Astrocyte of the spinal cord (primary cell): Measurements from ENCODE around the gene MNAT1.

ENCODE experiments used
- DNase-seq: peaks from one replicate; pipeline ENCODE4 v3.0.0; 2011; ENCODE audit warnings: low read depth, low spot score
- H3K4me3 ChIP-seq: 2 replicates; pipeline ENCODE4 v1.5.1; 2011; ENCODE audit warnings: low read depth, mild to moderate bottlenecking, low read length, moderate library complexity
- CTCF ChIP-seq: IDR thresholded peaks from 2 replicates; pipeline ENCODE4 v1.5.1; 2012; ENCODE audit warnings: low read depth, mild to moderate bottlenecking, low read length, inconsistent platforms
- in situ Hi-C: cut with HindIII; loops from 2 replicates; pipeline ENCODE4 v1.10.0; 2017; ENCODE audit warnings: low sequenced_read_pairs

Gene MNAT1

GRCh38 chr14:60815371-60815770 lies 80.8 kb downstream of the MNAT1 start:
- TF ChIP-seq CTCF: no peak
- no peak for DNase-seq
- in situ Hi-C loops: no loop called here
- no peak overlapping the region for H3K4me3 ChIP-seq

GRCh38 chr14:60817113-60817512 lies 82.6 kb downstream of the MNAT1 start:
- in situ Hi-C loops: no loop called here
- no peak for DNase-seq
- H3K4me3 ChIP-seq: no peak overlapping the region
- TF ChIP-seq CTCF: no peak

DNA sequence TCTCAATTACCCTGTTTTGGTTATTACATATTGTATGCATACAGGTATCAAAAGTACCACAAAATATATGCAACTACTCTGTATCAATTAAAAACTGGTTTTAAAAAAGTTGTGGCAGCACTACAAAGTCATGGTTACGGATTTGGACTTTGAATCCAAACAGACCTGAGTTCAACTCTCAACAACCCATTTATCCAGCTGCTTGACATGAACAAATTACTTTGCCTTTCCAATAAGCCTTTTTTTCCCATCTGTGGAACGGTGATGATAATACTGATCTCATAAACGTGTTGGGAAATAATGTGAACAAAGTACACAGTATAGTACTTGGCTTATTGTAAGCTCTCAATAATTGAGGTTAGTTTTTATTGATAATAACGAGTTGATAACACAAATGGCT lies 85.0 kb downstream of the MNAT1 start:
- TF ChIP-seq CTCF: no peak
- DNase-seq: no peak
- in situ Hi-C loops: no loop called here
- H3K4me3 ChIP-seq: no peak overlapping the region

- in situ Hi-C loops: no loop called here
Observed at GRCh38 chr14:60838601-60839000, 104.0 kb downstream of the MNAT1 start.

DNA sequence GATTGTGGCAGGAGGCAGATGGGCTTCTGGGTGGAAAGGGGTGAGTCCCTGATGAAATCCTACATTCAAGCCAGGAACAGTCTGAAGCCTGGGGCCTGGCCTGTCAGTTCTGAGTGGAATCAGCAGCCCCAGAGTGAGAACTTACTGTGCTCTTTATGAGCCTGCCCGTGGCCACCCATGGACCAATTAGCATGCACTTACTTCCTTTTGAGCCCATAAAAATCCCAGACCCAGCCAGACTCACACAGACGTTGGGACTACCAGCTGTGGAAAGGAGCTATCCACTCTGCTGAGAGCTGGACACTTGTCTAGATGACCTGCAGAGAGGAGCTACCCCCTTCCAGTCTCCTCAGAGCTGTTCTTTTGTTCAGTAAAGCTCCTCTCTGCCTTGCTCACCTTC lies 104.5 kb downstream of the MNAT1 start:
- no peak for TF ChIP-seq CTCF
- no peak for DNase-seq
- in situ Hi-C loops: no loop called here
- no peak overlapping the region for H3K4me3 ChIP-seq

More at GRCh38 chr14:60838601-60839000, 104.0 kb downstream of the MNAT1 start:
- DNase-seq: no peak
- H3K4me3 ChIP-seq: no peak overlapping the region
- no peak for TF ChIP-seq CTCF

GRCh38 chr14:60839657-60840056 lies 105.1 kb downstream of the MNAT1 start:
- in situ Hi-C loops: no loop called here
- H3K4me3 ChIP-seq: no peak overlapping the region
- no peak for DNase-seq
- no peak for TF ChIP-seq CTCF

GRCh38 chr14:60840313-60840712 lies 105.8 kb downstream of the MNAT1 start:
- TF ChIP-seq CTCF: no peak
- in situ Hi-C loops: no loop called here
- DNase-seq: no peak

More at GRCh38 chr14:60840313-60840712, 105.8 kb downstream of the MNAT1 start:
- H3K4me3 ChIP-seq: no peak overlapping the region
